ENCODE measurements around the gene ZNF564. TPM values are rescaled to one million over a fixed set of nuclear protein-coding genes. Genes with fewer than 3 reads are reported as not detected.

Gene ZNF564
- total and polyA plus RNA-seq, 2 of the 8 experiments (the other 6 are each of a cell fraction or from before 2014, with no cell fraction given), result 0.89 to 10.4 TPM

DNA sequence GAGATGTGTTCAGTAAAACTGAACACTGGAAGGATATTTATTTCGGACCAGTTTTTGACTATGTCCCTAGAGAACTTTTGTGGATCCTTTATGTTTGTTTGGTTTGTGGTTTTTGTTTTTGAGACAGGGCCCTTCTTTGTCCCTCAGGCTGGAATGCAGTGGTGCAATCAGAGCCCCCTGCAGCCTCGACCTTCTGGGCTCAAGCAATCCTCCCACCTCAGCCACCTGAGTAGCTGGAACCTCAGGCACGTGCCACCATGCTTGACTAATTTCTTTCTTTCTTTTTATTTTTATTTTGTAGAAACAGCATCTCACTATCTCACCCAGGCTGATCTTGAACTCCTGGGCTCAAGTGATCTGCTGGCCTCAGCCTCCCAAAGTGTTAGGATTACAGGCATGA lies 65.7 kb downstream of the ZNF564 start:
- Histone ChIP-seq H3K27ac (ENCODE audit: low read depth, low read length) (no peak overlapping the region), H2BK12ac (ENCODE audit: low read depth, low read length) (no peak overlapping the region), H3K23ac (ENCODE audit: insufficient read length) (no peak overlapping the region), H3K9me3 (ENCODE audit: insufficient read depth in 2 of 2, low read depth in 1 of 2, low read length in 1 of 2) (no peaks in the 10 kb centered on the region), H2BK20ac (ENCODE audit: low read length) (no peak overlapping the region), H4K8ac (ENCODE audit: extremely low read depth, insufficient read depth, low read length) (peak overlapping the region; percentile 73; the same call in 1 of the 2 replicates), H3K4me1 (replicated peaks in 1 of 4; ENCODE audit: control insufficient read depth in 3 of 4, insufficient read depth in 4 of 4, low read length in 3 of 4) (0 out of 7 replicates have a peak, but pooled peaks cover 0 to 1% (median 0%) of the 10 kb centered on the region in 4 experiments), H4K91ac (replicated peaks; ENCODE audit: insufficient read length, low read length) (no peak overlapping the region), H2AFZ (ENCODE audit: low read length) (no peak overlapping the region), H4K5ac (ENCODE audit: insufficient read length, low read depth, low read length) (no peak overlapping the region), H3K4me2 (ENCODE audit: insufficient read depth in 1 of 2, low read depth in 2 of 2, low read length in 2 of 2) (peak overlapping the region; percentile 86 to 94; a peak in 3 of 4 replicates), H3K79me1 (ENCODE audit: low read depth, low read length) (no peaks in the 10 kb centered on the region), H3K14ac (ENCODE audit: insufficient read length) (no peak overlapping the region), H3K79me2 (ENCODE audit: control insufficient read depth in 1 of 2, insufficient read depth in 2 of 2, low read length in 2 of 2) (no peaks in the 10 kb centered on the region), H2AK5ac (ENCODE audit: low read depth, low read length) (no peak overlapping the region), H3K27me3 (replicated peaks in 1 of 4; ENCODE audit: control insufficient read depth in 3 of 4, extremely low read depth in 1 of 4, insufficient read depth in 3 of 4, low read length in 3 of 4) (peaks cover 0 to 3% (median under 1%) of the 10 kb centered on the region in 4 experiments; a peak in 2 of 7 replicates), H3K23me2 (ENCODE audit: low read depth, low read length) (peaks cover 7% of the 10 kb centered on the region), H3K9ac (replicated peaks in 1 of 4; ENCODE audit: extremely low read depth in 1 of 4, low read depth in 3 of 4, low read length in 3 of 4) (no peak overlapping the region), H3K56ac (replicated peaks; ENCODE audit: insufficient read length, low read depth, low read length) (no peak overlapping the region), H3K36me3 (ENCODE audit: control insufficient read depth in 2 of 4, insufficient read depth in 4 of 4, low read length in 3 of 4) (no peaks in the 10 kb centered on the region), H3K4me3 (ENCODE audit: extremely low read depth in 1 of 4, insufficient read depth in 2 of 4, low read depth in 3 of 4, low read length in 4 of 4) (peak overlapping the region in 1 of 4 experiments; percentile 79; a peak in 2 of 8 replicates), H2BK120ac (replicated peaks; ENCODE audit: low read depth, low read length) (no peak overlapping the region), H2BK5ac (ENCODE audit: low read depth, low read length) (no peak overlapping the region), H4K20me1 (replicated peaks in 1 of 2; ENCODE audit: control insufficient read depth in 1 of 2, insufficient read depth in 2 of 2, low read length in 2 of 2) (no peaks in the 10 kb centered on the region), H3K4ac (replicated peaks; ENCODE audit: insufficient read length, low read depth, low read length) (no peak overlapping the region), H2BK15ac (ENCODE audit: low read length) (no peak overlapping the region), H3K18ac (ENCODE audit: extremely low read depth, low read length) (no peak overlapping the region)
- DNase-seq (ENCODE audit: low read depth in 1 of 2, low spot score in 2 of 2) (no peak), FAIRE-seq (no peak)
- CTCF ChIA-PET (ENCODE audit: partially characterized antibody), result interaction anchor here (2.1 kb wide), 1 partner anchor 10 kb away, joined by 5 read pairs; no protein-coding TSS in a partner anchor
- POLR2A ChIA-PET (ENCODE audit: partially characterized antibody), result interaction anchor here (4.9 kb wide), 1 partner anchor 10 kb away, joined by 43 read pairs; no protein-coding TSS in a partner anchor
- 65% methylated on average over 3 of the region's 3 CpGs; no CpG with 5 or more reads in 1 of the 2 experiments for WGBS, 2 experiments (ENCODE audit: extremely low coverage in 1 of 2, insufficient coverage in 1 of 2, insufficient read length in 1 of 2, insufficient replicate concordance in 2 of 2, low coverage in 1 of 2, low lambda C conversion rate in 2 of 2, missing lambda C conversion rate in 1 of 2)
- TF ChIP-seq MAX (IDR thresholded peaks at IDR 0.05) (0 out of 2 replicates have a peak, but pooled peaks have one; percentile 10), CEBPB (IDR thresholded peaks at IDR 0.05; ENCODE audit: low read depth, low read length) (peak; percentile 53; the same call in 1 of the 2 replicates), TEAD4 (IDR thresholded peaks at IDR 0.05; ENCODE audit: low read depth, low read length) (peak; percentile 50; the same call in 1 of the 2 replicates), SAP30 (IDR thresholded peaks at IDR 0.05; ENCODE audit: insufficient read depth, insufficient replicate concordance, low read length) (no peak), HDAC2 (IDR thresholded peaks at IDR 0.05; ENCODE audit: borderline replicate concordance in 1 of 2, low read depth in 2 of 2, low read length in 2 of 2) (no peak), ATF2 (IDR thresholded peaks at IDR 0.05; ENCODE audit: low read length) (no peak)
